HG03460 (cell line): Measurements from ENCODE around the gene FBXL7.

Source experiments
- ATAC-seq: cut with Tn5 transposase; IDR thresholded peaks from one replicate; pipeline ENCODE4 v1.9.1; 2021; ENCODE audit not compliant: unreplicated experiment

The FBXL7 gene

DNA sequence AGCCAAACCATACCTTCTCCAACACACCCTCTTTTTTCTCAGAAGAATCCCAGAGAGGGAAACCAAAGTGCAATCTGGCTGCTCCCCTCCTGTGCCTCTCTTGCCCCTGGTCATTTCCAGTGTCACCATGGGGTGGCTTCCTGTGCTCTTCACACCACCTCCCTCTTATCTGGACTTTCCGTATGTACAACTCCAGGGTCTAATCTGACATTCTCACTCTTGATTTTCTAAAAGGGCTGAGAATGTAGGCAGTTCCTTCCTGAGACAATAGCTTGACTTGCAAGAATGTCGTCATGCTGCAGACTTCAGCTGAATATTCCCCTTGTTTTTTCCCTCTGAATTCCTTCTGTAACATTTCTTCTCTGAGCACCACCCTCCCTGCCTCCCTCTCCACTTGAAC, 110.2 kb downstream of the FBXL7 start:
- no peak for ATAC-seq

DNA sequence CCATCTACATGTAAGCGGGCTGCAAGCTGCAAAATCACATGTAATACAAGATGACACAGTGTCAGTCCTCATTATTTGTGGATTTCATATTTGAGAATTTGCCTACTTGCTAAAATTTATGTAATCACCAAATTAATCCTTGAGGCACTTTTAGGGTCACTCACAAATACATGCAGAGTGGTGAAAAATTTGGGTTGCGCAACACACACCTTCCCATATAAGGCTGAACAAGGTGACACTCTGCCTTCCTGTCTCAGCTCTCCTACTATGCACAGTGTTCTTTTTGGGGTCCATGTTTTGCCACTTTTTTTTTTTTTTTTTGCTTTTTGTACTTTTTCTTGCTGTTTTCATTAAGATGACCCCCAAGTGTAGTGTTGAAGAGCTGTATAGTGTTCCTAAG, 111.0 kb downstream of the FBXL7 start:
- ATAC-seq, result no peak

DNA sequence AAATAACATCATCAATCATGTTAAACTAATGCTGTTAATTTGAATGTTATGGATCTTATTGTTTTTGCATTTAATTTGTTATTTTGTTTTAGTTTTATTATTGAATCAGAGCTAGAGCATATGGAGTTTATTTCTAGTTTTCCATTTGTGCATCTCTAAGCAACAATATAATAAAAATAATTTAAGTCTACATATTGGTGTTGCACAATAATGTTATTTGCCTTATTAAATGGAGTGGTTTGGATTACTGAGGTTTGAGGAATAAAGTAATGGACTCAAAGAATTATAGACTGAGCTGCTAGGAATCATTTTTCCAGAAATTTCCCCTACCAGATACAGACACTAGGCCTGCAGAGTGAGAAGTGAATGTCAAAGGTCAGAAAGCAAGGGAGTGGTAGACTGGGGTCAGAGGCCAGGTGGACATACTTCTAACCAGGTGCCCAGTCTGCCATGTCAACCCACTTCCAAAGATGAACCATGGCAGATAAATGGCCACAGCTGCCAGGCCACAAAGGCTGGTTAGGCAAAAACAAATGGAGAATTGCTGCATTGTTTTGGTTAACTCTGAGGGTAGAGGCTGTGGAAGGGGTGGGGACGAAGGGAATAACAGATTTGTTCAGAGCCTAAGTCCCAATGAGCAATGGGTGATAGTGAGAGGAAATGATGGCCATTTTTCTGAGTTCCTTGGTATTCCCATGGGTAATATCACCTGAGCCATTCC, 113.1 kb downstream of the FBXL7 start:
- no peak for ATAC-seq

DNA sequence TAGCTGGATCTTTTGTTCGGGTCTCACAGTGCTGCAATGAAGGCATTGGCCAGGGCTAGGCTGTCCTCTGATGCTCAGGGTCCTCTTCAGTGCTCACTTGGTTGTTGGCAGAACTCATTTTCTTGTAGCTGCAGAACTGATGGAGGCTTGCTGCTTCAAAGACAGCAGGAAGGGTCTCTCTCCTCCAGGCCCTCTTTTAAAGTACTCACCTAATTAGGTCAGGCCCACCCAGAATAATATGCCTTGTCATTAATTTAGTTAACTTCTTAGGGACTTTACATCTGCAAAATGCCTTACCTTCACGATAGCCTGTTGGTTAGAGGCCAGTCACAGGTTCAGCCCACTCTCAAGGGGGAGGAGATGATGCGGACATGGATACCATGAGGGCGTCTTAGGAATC, 114.7 kb downstream of the FBXL7 start:
- ATAC-seq, result no peak

DNA sequence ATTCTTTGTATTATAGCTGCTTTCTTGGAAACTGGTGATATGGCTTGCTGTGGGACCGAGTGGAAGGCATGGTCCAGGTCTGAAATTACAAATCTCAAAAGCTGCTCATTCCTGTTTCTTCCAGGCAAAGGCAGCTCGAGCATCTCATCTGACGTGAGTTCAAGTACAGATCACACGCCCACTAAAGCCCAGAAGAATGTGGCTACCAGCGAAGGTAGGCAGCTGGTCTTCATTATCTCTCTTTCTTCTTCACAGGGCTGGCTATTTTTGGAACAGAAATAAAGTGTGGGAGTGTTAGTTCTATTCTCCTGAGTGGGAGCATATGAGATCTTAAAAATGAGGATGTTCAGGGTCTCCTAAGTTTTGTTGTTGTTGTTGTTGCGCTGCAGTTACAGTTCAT, 115.9 kb downstream of the FBXL7 start:
- ATAC-seq, result no peak

DNA sequence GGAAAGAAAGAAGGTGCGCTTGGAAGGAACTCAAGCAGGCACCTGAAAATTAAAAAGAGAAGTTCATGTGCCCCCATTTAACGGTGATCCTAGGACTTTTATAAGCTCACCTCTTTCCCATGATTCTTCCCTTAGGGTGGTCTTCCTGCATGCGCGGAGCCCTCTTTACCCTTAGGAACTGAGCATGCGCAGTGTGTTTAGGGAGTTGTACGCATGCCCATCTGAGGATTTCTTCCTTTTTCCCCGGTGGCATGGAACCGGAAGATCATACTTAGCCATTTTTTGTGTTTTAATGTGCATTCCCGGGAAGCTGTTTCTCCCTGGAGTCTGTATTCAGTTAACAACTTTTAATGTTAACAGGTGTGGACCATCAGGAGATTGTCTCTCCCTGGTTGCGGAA, 119.0 kb downstream of the FBXL7 start:
- no peak for ATAC-seq

DNA sequence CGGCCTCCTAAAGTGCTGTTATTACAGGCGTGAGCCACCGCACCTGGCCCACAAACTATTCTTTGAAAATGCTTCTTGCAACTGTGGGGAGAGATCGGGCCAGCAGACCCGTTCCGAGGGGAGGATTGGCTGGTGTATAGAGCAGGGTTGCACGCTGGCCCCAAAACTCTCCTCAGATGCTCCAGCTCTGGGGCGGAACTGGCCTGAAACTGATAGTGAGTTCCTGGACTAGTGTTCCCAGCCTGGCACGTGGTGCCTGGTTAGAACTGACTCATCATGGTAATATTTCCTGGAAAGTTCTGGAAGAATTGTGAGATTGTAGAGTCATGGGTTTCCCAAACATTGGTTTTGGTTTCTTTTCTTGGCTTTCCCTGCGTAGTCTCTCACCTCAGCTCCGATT, 120.5 kb downstream of the FBXL7 start:
- ATAC-seq, result no peak

DNA sequence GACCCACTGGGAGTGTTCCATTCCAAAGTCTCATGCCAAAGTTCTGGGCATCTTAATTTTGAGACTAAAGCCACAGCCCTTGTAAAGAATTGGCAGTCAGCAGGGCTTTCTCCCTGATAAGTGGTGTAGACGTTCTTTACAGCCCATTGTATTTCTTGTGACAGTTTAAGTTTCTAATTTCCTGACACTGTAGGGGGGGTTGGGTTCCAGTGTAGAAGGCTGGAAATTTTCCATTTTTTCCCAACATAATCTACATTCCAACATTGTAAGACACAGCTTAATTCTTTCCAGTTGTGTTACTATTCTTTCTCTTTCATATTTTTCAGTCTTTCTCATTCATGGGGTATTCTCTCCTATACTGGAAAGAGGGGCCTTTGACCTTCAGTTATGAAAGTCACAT, 121.1 kb downstream of the FBXL7 start:
- ATAC-seq, result no peak

DNA sequence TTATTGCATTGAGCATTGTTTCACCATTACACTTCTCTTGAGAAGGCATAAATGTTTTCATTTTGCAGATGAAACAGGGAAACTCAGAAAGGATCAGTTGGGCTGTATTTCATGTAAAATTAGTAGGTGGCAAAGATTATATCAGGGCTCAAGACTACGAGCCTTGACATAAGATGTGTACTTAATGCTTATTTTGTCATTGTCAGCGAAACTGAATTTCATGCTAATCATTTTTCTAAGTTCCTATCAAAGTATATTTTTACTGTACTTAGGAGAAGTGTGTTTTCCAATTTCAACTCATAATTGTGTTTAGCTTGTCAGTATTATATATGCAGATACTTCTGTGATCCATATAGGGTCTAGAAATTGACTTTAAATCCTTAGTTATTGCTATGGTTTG, 123.8 kb downstream of the FBXL7 start:
- ATAC-seq, result no peak

DNA sequence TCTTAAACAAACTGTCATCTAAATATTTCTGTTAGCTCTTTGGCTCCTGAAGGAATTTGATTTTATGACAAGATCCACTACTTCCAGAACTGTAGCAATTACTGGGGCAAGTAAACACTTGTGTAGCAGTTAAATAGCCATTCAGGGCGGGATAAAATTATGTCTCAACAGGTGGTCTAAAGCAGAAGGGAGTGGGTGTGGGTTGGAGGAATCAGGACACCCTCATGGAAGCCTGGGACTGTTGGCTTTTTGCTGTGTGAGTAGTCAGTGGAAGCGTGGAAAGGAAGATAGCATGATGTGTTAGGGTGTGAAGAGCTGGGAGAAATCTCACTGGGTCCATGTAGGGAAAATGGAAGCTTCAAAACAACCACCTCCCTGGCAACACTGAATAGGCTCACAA, 127.1 kb downstream of the FBXL7 start:
- no peak for ATAC-seq

DNA sequence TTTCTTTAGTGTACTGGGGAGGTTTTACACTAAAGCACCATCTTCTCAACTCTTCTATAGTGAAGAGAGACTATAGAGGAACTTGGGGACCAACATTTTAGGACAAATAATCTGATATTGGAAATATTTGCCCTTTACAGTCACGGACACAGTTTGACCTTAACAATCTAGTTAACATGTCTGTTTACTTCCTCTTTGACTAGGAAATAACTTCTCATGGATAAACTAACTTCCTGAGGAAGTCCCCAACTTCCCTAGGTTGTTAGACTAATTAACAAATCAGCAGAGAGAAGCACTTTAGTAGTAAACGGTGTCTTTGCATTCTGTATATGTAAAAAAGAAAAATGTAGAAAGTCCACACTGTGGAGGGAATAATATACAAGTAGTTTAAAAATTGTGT, 127.7 kb downstream of the FBXL7 start:
- ATAC-seq, result no peak

DNA sequence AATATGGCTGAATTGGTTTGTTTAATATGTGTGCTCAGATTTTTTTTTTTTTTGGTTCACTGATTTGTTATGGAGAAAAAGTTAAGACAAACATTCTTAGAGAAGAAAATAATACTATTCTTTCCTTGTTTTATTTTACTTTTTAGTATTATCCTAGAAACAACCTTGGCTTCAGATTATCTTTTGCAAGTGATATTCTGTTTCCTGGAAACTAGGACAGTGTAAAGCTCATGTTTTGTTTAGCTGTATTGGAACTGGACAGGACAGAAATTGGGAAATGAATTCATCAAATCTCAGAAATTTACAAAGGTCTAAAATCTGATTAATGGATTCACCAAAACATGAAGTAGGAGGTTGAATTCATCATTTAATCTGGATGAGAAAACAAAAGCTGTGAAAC, 130.5 kb downstream of the FBXL7 start:
- ATAC-seq, result no peak

DNA sequence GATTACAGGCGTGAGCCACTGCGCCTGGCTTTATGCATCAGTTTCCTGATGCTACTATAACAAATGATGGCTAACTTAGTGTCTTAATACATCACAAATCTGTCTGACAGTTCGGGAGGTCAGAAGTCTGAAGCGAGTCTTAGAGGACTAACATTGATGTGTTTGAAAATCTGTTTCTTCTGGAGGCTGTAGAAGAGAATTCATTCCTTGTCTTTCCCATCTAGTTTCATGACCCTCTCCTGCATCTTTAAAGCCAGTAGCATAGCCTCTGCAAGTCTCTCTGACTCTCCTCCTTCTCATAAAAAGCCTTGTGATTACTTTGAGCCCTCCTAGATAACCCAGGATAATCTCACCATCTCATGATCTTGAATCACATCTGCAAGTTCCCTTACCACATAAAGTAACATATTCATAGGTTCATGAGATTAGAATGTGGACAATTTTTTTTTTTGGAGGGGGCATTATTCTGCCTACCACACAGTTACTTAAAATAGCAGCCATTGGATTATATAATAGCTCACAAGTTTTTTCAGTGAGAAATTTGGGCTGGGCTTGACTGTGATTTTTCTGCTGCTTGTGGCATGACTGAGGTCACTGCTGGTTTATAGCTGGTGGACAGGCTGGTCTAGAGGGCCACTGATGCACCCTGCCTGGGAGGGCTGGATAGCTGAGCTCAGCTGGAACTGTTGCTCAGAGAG, 134.8 kb downstream of the FBXL7 start:
- no peak for ATAC-seq

DNA sequence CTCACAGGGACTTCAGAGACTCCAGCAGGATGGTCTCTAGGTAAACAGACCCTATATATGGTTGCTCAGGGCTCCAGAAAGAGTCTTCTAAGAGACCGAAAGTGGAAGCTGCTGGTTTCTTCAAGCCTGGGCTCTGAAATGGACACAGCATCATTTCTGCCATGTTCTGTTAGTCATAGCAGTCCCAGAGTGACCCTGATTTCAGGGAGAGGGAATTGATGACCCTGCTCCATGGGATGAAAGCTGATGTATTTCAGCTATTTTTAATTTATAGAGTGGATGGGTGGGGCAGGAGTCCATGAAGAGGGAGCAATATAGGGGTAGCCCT, 135.3 kb downstream of the FBXL7 start:
- ATAC-seq, result no peak

DNA sequence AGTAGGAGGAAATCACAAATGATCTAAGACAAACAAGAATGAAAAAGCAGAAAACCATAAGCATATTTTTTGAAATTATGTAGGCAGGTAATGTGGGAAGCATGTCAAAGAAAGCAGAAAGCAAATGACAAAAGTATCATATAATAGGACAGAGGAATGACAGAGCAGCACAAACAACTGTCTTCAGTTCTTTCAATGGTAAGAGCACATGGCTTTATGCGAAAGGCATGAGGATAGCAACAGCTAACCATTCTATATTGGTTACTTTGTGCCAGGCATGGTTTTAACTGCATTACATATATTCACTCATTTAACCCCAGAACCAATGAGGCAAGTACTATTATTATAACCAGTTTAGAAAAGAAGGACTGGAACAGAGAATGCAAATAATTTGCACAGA, 137.4 kb downstream of the FBXL7 start:
- no peak for ATAC-seq

DNA sequence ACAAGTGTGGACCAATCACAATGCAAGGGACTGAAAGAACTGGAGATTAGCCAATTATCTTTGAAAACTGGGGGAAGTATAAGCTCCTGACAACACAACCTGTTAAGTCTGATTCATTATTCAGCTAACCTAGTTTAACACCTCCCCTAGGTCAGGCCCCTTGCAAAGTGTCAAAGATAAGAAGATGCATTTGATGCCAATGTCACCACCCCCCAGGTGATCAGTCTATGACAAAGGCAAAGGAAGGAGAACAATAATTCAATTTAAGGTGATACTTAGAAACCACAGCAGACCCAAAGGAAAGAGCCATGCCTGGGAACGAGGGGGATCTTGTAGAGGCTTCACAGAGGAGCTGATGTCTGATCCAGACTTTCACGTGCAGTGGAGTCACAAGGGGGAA, 137.9 kb downstream of the FBXL7 start:
- no peak for ATAC-seq

DNA sequence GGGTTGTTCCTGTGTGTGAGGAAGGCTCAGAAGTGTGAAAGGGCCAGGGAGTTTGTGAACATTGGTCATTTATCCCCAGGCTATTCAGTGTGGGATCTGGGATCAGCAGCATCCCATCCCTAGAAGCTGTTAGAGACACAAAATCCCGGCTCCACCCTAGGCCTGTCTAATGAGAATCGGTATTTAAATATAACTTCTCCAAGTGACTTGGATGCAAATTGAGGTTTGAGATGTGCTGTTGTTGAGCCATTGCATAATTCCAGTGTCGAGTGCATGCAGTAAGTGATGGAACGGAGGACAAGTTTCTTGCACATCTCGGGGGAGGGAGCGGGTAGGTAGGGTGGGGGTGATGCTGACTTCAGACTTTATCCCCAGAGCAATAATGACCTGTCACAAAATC, 138.3 kb downstream of the FBXL7 start:
- ATAC-seq, result no peak

DNA sequence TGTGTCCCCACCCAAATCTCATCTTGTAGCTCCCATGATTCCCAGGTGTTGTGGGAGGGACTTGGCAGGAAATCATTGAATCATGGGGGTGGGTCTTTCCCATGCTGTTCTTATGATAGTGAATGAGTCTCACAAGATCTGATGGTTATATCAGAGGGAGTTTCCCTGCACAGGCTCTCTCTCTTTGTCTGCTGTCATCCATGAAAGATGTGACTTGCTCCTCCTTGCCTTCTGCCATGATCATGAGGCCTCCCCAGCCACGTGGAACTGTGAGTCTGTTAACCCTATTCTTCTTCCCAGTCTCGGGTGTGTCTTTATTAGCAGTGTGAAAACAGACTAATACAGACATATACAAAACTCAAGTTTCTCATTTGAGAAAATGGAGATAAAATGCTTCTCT, 139.3 kb downstream of the FBXL7 start:
- ATAC-seq, result no peak

DNA sequence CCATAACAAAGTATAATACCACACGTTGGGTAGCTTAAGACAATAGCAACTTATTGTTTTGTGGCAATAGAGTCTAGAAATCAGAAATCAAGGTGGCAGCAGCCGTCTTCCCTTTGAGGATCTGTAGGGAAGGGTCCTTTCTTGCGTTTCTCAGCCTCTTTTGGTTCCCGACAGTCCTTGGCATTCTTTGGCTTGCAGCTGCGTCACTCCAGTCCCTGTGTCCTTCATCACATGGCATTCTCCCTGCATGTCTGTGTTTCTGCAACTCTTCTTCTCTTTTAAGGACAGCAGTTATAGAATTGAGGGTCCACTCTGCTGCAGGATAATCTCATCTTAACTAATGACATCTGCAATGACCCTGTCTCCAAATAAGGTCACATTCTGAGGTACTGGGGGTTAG, 140.1 kb downstream of the FBXL7 start:
- no peak for ATAC-seq

DNA sequence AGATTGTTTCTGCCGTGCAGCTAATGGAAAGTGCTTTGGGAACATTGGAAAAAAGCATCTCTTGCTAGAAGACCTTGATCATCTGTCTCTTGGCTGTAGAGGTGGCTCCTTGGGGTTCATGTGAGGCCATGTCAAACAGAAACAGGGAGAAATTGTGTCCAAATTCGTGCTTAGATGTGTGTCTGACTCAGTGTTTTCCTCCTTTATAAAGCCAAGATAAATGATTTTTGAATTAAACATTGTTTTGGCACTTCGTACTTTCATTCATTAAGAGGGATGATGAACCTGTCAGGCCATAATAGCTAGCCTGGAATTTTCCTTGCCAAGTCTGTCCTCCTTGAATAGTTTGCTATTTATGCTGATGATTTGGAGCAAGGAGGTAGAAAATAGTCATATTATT, 143.8 kb downstream of the FBXL7 start:
- no peak for ATAC-seq

DNA sequence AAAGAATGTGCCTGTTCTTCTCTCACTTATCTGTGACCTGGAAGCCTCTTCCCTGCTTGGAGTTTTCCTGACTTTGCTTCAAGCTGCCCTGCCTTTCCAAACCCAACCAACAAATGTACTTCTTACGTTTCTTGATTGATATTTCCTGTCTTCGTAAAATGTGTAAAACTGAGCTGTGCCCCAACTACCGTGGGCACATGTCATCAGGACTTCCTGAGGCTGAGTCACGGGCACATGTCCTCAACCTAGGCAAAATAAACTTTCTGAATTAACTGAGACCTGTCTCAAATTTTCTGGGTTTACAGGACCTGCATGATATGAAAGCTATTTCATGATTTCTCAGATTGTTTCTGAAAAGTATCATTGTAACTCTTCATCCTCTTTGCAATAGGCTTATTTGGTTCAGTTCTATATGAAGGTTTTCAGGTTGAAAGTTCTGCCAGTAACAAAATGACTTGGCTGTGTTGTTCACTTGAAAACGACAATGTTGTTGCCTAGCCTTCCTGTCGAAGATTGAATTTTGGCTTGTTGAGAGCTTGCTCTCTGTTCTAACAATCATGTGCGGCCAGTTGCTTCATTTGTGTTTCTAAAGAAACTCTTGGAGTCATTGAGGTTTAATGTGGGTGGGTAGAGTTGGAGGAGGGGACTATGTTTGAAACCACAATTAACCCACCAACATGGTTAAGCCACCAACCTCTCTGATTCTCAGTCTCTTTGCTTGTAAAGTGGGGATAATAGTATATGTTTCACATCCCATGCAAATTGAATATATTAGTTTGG, 145.6 kb downstream of the FBXL7 start:
- no peak for ATAC-seq

DNA sequence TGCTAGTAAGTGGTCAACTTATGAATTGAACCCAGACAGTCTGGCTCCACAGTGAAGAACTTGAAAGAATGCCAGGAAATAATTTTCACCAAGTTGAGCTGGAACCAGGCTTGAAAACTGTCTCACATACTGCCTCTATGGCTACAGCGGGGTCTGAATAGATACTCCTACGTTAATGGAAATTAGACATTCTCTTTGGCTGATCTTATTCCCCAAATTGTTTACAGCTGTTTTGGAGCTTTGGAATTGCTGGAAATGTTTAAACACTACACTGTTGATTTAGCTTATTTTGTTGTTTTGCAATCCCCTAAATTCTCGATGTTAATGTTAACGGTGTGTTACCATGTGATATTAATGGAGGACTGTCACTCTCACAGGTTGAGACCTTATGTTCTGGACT, 146.4 kb downstream of the FBXL7 start:
- ATAC-seq, result no peak
